ENCODE measurements around the gene SOX6.

The SOX6 gene

DNA sequence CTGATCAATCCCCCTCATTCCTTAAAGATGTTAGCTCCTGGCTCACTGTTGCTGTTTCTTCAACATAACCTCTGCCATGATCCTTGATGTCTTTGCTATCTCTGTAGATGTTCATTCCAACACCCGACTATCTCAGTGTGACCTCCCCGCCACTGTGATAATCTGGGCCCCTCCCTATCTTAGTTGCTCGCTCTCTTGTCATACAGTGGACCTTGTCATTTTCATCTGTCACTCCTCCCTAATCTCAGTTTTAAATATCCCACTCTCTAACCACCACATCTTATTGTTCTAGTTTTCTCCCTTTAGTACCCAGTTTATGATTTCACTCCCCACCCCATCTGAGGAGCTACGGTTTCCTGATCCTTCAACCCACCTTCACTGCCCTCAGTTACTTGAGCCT, 379.2 kb downstream of the SOX6 start:
- in situ Hi-C loops (cut with MboI; ENCODE audit: low pct_unique_long_range_greater_than_20kb, low sequenced_read_pairs, unreplicated experiment) = no loop called here
- TF ChIP-seq, protein P1, sequence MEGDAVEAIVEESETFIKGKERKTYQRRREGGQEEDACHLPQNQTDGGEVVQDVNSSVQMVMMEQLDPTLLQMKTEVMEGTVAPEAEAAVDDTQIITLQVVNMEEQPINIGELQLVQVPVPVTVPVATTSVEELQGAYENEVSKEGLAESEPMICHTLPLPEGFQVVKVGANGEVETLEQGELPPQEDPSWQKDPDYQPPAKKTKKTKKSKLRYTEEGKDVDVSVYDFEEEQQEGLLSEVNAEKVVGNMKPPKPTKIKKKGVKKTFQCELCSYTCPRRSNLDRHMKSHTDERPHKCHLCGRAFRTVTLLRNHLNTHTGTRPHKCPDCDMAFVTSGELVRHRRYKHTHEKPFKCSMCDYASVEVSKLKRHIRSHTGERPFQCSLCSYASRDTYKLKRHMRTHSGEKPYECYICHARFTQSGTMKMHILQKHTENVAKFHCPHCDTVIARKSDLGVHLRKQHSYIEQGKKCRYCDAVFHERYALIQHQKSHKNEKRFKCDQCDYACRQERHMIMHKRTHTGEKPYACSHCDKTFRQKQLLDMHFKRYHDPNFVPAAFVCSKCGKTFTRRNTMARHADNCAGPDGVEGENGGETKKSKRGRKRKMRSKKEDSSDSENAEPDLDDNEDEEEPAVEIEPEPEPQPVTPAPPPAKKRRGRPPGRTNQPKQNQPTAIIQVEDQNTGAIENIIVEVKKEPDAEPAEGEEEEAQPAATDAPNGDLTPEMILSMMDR (IDR thresholded peaks at IDR 0.05; ENCODE audit: extremely low read depth, insufficient read depth, missing control alignments) = no peak
- no peak for DNase-seq (ENCODE audit: low spot score)

DNA sequence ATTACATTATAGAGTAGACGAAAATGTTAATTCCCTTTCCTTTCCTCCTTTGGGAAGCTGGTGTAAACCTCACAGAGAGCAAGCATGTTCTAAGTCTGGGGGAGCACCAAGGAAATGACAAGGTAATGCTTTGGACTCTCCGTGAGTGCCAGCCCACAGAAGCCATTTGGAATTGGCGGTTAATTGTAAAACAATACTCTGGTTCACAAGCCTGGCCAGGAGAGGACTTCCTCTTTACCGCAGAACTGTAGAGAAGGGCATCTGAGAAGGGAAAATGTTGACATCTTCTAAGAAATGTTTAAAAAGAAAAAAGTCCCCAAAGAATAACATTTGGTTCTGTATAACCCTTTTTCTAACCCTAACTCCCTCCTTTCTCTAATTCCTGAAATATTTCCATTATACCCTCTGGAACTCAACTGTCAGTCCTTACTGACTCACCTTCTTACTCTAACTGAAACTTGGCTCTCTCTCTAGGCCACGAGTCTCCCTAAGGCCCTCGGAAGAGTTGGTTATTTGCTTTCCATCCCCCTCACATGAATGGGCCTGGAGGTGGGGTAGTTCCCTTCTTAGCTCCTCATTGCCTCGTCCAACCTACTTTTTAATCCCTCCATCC, 379.8 kb downstream of the SOX6 start:
- DNase-seq (ENCODE audit: low spot score) = no peak
- TF ChIP-seq, protein P1 (IDR thresholded peaks at IDR 0.05; ENCODE audit: extremely low read depth, insufficient read depth, missing control alignments) = no peak
- in situ Hi-C loops (cut with MboI; ENCODE audit: low pct_unique_long_range_greater_than_20kb, low sequenced_read_pairs, unreplicated experiment) = no loop called here

DNA sequence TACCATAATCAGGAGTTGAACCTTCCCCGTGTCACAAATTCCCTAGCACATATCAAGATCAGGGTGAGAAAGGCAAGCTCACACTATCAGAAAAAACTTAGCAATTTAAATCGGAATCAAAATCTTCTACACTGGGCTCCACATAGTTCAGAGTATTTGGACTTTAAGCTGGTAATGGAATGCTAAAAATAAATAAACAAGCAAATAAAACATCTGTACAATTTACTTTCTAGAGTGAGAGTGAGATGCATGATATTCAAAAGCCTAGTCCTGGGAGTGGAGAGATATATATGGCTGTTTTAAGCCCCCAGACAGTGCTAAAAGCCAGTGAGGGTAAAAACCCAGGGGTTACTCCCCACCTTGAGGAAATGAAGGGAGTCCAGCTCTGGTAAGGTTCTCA, 380.6 kb downstream of the SOX6 start:
- in situ Hi-C loops (cut with MboI; ENCODE audit: low pct_unique_long_range_greater_than_20kb, low sequenced_read_pairs, unreplicated experiment) = no loop called here
- no peak for DNase-seq (ENCODE audit: low spot score)
- TF ChIP-seq, protein P1 (IDR thresholded peaks at IDR 0.05; ENCODE audit: extremely low read depth, insufficient read depth, missing control alignments) = no peak

DNA sequence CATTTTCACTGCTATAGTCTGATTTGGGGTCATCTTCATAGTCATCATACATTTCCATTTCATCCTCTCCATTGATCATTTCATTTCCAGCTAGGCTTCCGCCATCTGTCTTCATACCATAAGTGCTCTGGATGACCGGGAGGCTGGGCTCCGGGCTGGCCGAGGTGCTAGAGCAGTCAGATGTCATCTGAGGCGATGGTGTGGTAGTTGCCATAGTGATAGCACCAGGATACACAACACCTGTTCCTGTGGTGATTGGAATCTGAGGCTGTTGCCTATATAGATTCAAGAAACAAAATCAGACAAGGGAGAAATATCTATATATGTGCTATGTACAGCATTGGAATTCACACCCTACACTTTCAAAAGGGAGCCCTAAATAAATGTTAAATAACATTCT, 383.5 kb downstream of the SOX6 start:
- TF ChIP-seq, protein P1 (IDR thresholded peaks at IDR 0.05; ENCODE audit: extremely low read depth, insufficient read depth, missing control alignments) = no peak
- DNase-seq (ENCODE audit: low spot score) = no peak
- in situ Hi-C loops (cut with MboI; ENCODE audit: low pct_unique_long_range_greater_than_20kb, low sequenced_read_pairs, unreplicated experiment) = no loop called here

DNA sequence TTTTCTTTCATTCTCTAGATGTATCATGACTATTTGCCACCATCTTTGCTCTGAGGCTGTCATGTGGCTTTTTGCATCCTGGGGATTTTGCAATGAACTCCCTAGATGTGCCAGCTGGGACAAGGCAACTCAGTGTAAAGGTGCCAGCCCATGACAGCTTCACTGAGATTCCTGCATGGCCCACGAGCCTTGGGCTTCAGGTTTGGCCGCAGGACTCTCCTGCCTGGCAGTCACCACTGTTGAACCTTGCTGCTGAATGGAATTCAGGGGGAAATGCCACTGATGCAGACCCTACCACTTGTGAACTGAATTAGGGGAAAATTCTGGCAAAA, 385.2 kb downstream of the SOX6 start:
- TF ChIP-seq, protein P1 (IDR thresholded peaks at IDR 0.05; ENCODE audit: extremely low read depth, insufficient read depth, missing control alignments) = no peak
- no peak for DNase-seq (ENCODE audit: low spot score)
- in situ Hi-C loops (cut with MboI; ENCODE audit: low pct_unique_long_range_greater_than_20kb, low sequenced_read_pairs, unreplicated experiment) = no loop called here

DNA sequence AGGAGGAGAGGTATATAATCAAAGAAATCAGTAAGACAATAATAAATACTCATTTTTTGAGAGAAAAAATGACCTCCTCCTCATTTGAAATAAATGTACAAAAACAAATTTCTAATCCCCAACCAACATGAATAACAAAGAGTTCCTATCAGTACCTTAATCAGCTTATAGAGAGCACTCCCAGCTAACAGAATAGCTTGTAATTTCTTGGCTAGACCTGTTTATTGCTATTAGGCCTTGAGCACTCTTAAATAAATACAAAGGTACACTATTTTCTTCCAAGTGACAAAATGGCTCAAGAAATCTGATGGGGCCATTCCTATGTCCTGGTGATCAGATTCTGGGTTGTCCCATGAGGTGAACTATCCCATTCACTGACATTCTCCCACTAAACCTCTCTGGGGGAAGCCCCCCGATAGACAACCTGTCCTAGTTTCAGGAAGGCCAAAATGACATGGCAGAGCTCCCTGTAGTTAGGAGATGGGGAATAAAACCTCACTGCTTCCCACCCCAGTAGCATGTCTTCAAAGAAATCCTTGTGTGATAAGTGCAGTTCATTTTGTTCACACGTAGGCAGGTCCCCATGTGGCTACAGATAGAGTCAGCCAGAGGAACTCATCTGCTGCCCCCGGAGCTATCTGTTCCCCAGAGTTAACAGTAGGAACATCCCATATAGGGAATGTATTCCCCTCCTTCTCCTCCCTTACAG, 385.7 kb downstream of the SOX6 start:
- TF ChIP-seq, protein P1 (IDR thresholded peaks at IDR 0.05; ENCODE audit: extremely low read depth, insufficient read depth, missing control alignments) = no peak
- in situ Hi-C loops (cut with MboI; ENCODE audit: low pct_unique_long_range_greater_than_20kb, low sequenced_read_pairs, unreplicated experiment) = no loop called here
- no peak for DNase-seq (ENCODE audit: low spot score)

All from GM13977 (cell line).